NCI-H748 (cell line): ENCODE measurements around the gene STUM.

ENCODE experiments used
- DNase-seq: peaks from one replicate; lab custom pipeline; 2025; ENCODE audit not compliant: unreplicated experiment; lab: John Stamatoyannopoulos, UW

The STUM gene

GRCh38 chr1:226650236-226650841 lies 101.8 kb downstream of the STUM start:
- no peak for DNase-seq

DNA sequence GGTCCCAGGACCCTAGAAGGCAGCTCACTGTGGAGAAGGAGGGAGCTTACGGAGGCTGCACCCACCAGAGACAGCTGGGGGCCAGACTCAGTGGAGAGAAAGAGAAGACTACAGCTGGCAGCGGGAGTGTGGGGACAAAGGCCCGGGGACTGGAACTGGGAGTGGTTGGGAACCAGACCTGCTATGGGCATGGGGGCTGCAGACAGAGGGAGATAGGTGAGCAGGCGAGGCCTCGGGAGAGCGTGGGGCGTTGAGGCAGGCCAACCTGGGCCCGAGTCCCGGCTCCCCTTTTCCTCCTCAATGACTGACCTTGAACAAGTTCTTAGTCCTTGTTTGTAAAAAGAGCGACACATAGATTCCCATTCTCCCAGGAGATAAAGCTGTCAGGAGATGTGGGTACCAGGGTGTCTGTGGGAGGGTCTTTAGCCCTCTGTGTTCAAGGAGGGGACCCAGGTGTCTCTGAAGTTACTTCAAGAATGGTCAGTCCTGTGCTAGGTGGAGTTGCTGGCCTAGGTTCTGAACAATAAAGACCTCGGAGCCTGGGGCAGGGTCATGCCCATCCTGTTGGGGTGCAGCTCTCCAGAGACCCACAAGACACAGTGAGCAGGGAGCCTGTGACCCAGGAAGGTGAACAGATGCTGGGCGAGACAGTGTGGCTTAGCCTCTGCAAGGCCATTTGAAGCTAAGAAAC lies 102.6 kb downstream of the STUM start:
- no peak for DNase-seq

DNA sequence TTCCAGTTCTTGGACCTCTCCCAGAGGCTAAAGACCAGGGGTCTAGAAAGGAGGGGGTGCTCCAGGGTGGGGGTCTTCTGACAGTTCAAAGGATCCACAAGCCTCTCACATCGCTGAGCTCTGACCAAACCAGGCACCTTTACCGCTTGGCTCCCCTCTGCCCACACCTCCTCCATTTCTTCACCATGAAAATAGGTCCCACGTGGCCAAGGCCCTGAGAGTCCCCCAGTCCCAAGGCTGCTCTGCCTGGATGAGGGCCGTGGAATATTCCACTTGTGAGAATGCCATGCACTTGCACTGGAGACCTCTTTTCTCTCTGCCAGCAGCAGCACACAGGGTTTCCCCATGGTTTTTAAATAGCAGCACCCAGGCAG lies 103.2 kb downstream of the STUM start:
- no peak for DNase-seq

- no peak for DNase-seq
These were observed 104.0 kb downstream of the STUM start for GRCh38 chr1:226652613-226653012.

GRCh38 chr1:226653311-226653921 lies 104.9 kb downstream of the STUM start:
- no peak for DNase-seq

DNA sequence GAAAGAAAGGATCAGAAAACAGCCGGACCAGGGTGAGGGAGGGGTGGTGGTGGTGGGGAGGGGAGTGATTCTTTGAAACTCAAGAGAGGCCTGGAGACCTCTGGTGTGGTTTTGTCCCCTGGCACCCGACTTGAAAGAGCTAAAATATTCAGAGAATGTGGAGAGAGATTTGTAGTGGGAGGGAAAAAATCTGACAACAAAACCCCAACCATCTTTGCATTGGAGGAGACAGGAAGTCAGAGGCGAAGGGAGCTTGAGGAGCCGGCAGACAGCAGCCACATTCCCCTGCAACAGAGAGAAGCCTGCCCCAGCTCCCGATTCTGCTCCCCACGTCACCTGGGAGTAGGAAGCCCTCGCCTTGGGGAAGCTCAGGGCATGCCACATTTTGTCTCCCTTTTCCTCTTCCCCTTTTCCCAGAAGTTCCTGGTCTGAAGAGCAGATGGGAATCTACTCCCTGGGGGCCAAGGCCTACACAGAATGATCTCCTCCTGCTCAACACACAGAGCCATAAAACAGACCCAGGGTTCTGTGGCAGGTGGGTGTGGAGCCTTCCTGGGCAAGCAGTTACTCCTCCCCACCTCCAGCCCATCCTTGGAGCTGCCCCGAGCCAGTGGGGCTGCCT lies 105.6 kb downstream of the STUM start:
- no peak for DNase-seq

DNA sequence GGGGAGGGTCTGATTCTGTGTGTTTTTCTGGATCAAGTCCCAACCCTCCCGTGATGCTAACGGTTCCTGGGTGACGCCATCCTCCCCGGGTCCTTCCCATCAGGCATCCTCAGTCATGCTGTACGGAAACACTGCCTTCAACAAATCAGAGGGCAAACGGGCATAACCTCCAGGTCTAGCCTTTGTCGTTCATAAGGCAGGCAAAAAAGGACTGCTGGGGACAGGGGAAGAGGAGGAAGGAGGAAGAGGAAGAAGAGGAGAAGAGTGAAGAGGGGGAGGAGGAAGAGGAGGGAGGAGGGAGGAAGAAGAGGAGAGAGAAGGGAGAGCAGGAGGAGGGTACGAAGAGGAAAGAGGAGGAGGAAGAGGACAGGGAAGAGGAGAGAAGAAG lies 106.1 kb downstream of the STUM start:
- no peak for DNase-seq

GRCh38 chr1:226655251-226656163 lies 106.9 kb downstream of the STUM start:
- DNase-seq: peak; percentile 26

GRCh38 chr1:226656201-226656600 lies 107.6 kb downstream of the STUM start:
- DNase-seq: peak; percentile 69

DNA sequence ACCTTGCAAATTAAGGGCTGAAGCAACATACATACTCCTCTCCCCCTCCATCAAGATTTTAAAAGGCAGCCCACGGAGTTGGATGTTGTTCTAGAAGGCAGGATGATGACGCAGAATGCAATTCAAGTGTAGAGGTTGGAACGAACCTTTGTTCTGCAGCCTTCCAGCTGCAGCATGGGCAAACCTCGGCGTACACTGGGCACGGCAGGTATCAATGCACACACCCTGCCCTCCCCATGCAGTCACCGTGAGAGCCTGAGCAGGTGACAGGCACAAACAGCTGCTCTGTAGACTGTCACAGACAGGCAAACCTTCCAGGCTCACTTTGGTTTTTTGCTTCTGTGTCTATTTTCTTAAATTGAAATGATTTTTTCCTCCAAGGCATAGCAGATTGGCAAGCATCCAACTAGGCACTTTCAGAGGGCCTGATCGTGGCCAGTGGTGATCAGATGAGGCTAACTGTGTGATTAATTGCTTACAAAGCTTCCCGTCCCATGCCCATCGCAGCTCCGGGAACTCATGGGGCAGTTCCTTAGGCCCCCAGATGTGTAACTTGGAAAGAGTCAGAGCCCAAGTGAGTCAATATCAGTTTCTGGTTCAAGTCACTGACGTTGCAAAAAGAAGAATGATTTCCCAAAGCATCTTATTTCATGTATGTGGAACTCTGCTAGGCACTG lies 108.2 kb downstream of the STUM start:
- peak; percentile 88 for DNase-seq

- peak; percentile 59 for DNase-seq
These were observed 109.5 kb downstream of the STUM start for GRCh38 chr1:226657895-226658545.

DNA sequence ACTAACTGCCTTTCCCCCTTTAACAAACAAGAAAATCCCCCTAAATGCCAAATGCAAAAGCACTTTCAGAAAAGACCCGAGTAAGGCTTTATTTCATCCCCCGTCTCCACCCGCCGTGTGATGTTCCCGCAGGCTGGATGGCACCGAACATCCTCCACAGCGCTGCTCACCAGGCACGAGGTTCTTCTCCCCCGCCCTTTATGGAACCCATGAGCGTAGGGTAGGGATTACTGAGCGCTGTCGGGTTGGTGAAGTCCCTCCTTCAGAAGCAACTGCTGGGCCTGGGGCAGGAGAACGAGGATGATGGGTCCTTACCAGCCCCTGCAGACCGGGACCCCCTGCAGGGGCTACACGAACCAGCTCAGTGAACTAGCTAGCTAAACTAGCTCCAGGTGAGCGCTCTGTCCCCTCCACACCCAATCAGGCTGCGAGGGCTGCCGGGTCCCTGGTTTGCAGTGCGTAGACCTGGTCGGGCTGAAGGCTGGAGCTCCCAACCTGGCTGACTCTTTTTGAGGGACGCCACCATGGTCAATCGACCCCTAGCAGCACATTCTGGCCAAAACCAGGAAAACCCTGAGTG lies 110.1 kb downstream of the STUM start:
- DNase-seq: no peak
